ENCODE results near the gene RALGAPA1. TPM values are rescaled to one million over a fixed set of nuclear protein-coding genes. Genes with fewer than 3 reads are reported as not detected.

RALGAPA1 gene
- total RNA-seq, 1 donor from 2014 or later: 49.7 TPM

DNA sequence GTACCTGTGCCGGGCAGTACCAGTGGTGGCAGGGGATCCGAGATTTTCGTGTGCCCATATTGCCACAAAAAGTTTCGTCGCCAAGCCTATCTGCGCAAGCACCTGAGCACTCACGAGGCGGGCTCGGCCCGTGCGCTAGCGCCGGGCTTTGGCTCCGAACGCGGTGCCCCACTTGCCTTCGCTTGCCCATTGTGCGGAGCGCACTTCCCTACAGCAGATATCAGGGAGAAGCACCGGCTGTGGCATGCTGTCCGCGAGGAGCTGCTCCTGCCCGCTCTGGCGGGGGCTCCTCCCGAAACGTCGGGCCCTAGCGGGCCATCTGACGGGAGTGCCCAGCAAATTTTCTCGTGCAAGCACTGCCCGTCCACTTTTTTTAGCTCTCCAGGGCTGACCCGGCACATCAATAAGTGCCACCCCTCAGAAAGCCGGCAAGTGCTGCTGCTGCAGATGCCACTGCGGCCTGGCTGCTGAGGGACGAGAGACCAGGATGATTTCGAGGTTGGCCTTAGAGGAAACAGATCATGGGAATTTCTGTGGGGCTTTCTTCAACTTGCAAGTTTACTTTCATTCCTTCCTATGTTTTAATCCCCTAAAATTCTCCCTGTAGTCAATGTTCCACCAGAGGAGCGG, 273.5 kb downstream of the RALGAPA1 start:
- DNase-seq (ENCODE audit: low read depth): no peak

DNA sequence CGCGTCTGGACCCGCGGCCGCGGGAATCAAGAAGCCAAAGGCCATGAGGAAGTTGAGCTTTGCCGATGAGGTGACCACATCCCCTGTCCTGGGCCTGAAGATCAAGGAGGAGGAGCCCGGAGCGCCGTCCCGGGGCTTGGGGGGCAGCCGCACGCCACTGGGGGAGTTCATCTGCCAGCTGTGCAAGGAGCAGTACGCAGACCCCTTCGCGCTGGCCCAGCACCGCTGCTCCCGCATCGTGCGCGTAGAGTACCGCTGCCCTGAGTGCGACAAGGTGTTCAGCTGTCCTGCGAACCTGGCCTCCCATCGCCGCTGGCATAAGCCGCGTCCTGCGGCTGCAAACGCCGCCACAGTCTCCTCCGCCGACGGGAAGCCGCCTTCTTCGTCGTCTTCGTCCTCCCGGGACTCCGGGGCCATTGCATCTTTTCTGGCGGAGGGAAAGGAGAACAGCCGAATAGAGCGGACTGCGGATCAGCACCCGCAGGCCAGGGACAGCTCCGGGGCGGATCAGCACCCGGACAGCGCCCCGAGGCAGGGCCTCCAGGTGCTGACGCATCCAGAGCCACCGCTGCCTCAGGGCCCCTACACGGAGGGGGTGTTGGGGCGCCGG, 274.1 kb downstream of the RALGAPA1 start:
- peak; percentile 29 for DNase-seq (ENCODE audit: low read depth)

DNA sequence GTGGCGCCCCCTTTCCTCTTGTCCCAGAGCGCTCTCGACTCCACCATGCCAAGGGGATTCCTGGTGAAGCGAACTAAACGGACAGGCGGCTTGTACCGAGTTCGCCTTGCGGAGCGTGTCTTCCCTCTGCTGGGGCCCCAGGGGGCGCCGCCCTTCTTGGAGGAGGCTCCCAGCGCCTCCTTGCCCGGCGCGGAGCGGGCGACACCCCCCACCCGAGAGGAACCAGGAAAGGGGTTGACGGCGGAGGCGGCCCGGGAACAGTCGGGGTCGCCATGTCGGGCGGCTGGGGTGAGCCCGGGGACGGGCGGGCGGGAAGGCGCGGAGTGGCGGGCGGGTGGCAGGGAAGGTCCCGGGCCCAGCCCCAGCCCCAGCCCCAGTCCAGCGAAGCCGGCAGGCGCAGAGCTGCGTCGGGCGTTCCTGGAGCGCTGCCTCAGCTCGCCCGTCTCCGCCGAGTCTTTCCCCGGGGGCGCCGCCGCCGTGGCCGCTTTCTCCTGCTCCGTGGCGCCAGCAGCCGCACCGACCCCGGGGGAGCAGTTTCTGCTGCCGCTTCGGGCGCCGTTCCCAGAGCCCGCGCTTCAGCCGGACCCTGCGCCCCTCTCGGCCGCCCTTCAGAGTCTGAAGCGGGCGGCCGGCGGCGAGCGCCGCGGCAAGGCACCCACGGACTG, 274.8 kb downstream of the RALGAPA1 start:
- no peak for DNase-seq (ENCODE audit: low read depth)

DNA sequence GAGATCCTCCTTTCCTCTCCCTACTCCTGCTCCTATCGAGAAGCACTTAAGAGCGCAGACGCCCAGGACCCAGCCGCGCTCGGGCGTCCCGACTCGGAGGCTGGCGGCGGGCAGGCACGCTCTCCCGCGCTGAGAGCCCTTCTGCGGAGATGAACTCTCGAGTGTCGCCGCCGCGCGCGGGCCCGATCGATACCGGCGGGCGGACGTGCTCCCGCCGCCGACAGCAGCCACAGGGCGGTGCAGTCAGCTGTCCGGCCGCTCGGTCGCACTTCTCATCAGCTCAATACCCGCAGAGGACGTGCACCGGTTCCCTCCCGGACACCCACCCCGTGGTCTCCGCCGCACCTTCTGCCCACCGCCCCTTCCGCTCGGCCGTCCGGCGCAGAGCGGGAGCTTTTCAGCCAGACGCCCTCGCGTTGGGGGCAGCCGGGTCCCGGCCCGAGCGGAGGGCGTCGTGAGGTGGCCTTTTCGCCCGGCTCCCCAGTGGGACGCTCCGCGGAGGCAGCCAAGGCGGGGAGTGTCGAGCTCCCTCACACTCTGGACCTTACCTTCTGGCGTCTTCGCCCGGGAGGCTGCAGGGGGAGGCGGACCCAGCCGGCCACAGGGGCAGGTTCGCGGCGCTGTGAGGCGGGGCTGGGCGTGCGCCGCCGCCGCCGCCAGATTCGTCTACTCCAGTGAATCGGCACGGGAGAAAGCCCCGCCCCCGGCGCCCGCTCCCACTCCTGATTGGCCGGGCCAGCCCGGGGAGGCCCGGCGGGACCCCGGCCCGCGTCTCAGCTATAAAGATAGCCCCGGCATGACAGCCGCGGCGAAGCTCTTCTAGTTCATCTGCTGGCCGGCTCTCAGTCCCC, 275.5 kb downstream of the RALGAPA1 start, which contains the start of gene INSM2:
Gene INSM2 (plus strand): TSS at position 808 of the 851 bp plus-strand sequence. CDS start 89 bp downstream, outside the sequence.
- DNase-seq (ENCODE audit: low read depth): no peak

DNA sequence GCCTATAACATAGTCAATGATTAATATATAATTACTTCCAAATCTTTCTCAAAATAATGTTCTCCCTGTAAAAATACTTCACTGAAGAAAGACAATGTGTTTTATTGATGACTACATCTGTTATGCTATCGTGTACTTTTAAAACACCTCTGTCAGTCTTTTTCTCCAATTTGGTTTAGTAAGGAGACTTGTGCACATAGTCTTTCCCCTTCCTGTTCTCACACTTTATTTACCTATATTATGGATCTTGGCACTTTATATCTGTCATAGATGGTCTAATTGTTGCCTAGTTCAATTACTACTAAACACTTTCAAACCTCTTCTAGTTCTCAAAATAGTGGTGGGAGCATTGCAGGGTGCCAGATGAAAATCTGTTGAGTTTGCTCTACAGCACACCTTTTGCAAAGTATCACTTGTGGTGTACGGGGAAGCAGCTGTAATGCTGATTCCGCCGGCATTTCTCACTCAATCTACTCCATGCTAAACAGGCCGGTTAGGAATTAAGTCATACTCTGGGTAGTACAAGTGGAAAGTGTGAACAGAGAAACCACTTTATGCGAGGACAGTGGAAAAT, 276.2 kb downstream of the RALGAPA1 start:
- DNase-seq (ENCODE audit: low read depth): no peak

DNA sequence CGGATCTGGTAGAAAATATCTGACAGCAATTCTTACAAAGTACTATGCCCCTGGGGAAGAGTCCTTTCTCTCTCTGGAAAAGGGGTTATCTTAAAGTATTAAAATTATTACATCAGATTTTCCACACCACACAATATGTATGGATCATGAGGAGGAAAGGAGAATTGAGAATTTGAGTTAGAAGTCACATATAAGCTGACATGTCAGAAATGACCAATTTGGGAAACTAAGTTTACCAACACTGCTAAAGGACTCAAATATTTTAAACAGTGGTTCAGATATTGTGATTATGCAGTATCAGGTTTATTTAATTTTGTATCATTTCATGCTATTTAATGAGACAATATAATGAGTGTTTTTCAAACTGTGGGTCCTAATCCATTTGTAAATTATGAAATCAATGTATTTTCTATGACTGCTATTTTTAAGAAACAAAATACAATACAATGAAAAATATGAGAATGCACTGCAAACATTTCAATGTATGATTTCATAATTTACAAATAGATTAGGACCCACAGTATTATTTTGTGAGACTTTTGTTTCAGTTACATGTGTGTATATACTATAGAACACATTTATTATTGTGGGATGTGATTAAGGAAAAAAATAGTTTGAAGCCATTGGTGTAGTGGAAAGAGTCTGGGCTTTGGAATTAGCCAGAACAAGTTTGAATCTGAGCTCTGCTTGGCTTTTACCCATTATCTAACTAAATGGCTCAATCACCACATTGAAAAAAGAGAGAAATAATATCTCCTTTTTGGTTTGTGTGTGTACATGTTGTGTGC, 276.9 kb downstream of the RALGAPA1 start:
- DNase-seq (ENCODE audit: low read depth): no peak

DNA sequence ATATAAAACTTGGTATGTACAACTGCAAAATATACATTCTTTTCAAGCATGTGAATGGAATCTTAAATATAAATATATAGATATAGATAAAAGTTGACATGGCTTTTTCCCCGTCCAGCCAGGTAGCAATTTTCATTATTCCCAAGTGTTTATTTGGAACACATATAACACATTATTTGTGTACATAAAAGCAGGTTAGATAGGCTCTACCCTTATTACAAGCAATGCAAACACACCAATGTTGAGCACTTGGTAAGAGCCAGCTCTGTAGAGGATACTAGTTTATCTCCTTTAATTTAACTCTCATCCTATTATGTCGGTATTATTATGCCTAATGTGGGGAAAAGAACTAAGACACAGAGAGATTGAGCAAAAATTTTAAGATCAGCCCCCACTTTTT, 282.1 kb downstream of the RALGAPA1 start:
- no peak for DNase-seq (ENCODE audit: low read depth)

DNA sequence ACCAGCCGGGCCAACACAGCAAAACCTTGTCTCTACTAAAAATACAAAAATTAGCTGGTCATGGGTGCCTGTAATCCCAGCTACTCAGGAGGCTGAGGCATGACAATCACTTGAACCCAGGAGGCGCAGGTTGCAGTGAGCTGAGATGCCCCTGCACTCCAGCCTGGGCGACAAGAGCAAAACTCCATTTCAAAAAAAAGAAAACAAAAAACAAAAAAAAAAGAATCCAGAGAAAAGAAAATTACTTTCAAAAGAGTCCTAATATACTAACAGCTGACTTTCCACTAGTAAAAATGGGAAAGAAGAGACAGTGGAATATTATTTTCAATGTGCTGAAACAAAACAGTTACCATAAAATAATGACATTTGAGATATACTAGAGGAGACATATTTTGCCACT, 283.4 kb downstream of the RALGAPA1 start:
- no peak for DNase-seq (ENCODE audit: low read depth)

DNA sequence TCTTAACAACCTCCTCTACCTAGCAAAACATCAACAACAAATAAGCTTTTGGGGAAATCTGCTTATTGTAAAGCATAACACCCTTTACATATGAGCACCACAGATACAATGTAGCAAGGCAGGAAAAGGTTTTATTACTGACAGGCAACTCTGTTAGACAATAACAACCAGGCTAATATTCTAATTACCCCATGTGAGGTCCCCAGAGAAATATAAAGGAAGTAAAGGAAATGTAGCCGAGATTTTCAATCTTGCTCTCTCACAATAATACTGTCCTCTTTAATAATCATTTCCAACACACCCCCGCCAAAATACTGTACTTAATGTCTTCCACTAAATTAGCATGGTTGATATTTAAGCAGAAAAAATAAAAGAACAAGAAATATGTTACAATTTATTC, 289.1 kb downstream of the RALGAPA1 start:
- DNase-seq (ENCODE audit: low read depth): no peak

DNA sequence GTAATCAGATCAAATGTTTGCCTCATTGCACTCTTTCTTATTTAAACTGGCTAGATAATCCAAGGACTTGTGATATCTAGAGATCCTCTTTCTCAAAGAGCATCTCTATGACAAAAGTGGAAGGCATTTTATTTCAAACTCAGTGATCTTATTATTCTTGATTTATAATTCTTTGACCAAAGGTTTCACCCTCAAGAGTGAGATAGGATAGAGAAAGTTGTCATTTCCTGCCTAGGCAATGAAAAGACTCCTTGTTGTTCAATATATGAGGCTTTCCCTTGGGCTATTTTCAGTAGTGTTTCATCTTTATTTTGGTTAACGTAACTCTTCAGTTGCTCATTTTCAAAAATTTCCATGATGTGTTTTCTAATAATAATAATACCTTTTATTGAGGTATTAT, 293.2 kb downstream of the RALGAPA1 start:
- no peak for DNase-seq (ENCODE audit: low read depth)

DNA sequence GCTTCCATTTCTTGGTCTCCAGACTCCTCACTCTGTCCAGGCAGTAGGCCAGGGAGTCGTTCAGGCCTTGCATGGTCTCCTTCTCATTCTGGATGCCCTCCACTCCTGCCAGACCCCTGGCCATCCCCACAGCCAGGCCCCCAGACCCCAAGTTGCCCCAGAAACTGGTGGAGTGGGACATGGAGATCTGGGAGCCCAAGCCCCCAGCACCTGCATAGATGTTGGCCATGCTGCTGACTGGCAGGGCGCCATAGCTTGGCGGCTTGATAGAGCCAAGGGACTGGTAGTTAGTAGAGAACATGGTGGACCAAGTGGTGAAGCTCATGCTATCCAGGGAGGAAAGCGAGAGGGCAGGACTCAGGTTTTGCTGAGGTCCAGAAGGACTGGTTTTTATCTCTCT, 296.3 kb downstream of the RALGAPA1 start:
- no peak for DNase-seq (ENCODE audit: low read depth)

DNA sequence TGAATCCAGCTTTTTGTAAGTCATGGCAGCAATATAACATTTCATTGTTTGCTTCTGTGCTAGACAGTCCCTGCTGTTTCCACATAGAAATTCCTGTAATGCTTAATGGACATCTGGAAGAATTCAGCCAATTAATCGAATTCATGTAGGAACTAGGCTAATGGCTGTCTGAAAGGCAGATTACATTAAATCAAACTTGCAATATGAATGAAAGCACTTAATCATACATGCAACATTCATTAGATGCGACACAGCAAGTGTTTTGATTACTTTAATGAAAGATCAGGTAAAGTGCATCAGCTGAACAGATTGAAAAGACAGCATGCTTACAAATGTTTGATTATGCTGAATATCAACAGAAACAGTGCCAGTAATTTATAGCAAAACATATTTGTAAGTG, 299.2 kb downstream of the RALGAPA1 start:
- no peak for DNase-seq (ENCODE audit: low read depth)

DNA sequence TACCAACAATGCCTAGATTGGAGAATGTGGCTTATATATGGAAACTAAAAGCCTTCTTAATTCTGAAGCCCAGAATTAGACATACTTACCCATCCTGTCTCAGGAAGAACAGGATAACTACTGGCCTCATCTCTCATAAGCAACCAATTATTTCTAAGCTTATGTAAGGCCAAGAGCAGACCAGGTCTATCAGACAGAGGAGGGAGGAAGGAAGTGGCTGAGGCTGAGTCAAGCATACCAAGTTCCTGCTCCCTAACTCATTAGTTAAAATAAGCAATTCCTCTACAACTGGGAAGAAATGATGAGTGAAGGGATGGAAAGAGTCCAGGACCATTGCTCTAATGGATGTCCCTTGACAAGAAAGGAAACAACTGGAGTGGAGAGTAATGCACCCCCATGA, 302.2 kb downstream of the RALGAPA1 start:
- DNase-seq (ENCODE audit: low read depth): peak; percentile 2

DNA sequence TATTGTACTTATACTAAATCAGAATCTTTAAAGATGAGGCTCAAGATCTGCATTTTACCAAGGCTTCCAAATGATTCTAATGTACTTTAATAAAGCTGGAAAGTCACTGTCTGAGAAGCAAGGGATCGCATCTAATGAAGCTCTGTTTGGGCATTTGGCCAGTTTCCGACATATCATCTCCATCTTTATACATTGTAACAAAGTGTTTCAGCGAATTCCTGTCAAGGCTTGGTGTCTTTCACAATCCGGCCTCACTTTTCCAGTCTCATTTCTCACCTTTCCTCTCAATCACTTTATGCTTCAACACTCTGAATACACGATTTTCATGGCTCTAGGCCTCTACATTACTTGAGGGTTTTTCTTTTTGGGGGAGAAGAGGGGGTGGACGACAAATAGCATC, 302.6 kb downstream of the RALGAPA1 start:
- DNase-seq (ENCODE audit: low read depth): no peak

DNA sequence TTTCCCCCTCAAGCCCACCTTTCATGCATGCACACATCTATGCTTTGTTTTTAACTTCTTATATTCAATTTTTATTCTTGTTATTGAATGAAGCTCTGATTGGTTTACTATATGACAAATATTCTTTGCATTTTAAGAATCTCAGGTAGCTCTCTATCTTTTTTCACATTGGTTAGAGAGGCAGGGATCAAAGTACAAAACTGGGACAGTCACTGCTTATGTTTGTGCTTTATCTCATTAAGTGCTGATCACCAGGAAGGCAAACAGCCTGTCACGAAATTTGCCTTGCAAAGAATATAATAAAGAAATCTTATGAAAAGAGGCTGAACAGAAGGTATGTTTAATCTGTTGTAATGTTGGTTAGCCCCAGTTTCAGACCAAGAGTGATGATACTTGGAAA, 304.8 kb downstream of the RALGAPA1 start:
- DNase-seq (ENCODE audit: low read depth): no peak

DNA sequence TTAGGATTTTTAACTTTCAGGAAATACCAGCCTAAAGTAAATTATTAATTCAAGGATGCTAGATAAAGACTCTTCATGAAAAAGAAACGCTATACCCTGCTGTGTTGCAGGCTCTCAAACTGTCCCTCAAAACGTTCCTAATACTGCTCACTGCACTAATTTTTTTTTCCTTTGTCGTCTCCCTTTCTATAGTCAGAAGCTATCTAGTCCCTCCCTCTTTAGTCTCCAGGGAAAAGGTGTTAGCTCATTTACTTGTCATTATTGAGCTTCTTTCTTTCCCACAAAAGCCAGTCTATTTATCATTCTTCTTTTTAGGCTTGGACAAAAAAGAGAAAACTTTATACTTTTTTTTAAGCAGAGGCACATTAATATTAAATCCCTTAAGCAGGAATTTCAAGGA, 305.4 kb downstream of the RALGAPA1 start:
- no peak for DNase-seq (ENCODE audit: low read depth)

DNA sequence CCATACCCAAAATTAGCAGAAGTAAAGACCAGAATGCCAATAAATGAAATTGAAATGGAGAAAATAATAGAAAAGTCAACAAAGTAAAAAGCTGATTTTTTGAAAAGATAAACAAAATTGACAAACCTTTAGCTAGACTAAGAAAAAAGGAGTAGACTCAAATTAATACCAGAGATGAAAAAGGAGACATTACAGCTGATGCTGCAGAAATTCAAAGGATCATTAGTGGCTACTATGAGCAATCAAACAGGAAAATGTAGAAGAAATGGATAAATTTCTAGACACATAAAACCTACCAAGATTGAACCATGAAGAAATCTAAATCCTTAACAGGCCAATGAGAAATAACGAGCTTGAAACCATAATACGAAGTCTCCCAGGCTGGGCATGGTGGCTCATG, 309.9 kb downstream of the RALGAPA1 start:
- DNase-seq (ENCODE audit: low read depth): no peak

DNA sequence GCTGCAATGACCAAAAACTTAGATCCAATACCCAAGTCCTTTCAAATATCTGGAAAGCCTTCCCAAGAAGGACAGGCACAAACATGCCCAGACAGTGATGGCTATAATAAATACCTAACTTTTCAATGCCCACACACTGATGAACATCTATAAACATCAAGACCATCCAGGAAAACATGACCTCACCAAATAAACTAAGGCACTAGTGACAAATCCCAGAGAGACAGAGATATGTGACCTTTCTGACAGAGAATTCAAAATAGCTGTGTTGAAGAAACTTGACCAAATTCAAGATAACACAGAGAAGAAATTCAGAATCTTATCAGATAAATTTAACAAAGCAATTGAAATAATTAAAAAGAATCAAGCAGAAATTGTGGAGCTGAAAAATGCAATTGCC, 313.8 kb downstream of the RALGAPA1 start:
- no peak for DNase-seq (ENCODE audit: low read depth)

DNA sequence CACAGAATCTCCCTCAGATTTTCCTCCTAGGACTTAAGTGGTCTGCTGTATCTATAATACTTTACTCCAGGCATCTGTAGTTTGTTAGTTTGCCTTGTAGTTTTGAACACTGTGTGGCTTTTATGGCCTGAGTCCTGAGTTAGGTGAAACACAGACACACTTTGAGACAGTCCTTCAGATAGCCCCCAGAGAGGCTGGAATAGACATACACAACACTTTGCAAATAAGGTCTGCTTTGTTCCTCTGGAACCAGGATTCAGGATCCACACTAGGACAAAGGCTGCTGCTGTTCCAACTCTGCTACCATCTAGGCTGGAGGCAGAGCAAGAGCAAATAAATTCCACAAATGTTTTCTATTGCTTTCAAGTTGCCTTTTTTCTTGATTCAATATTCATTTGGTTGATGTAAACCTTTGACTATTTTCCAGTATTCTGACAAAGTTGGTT, 316.5 kb downstream of the RALGAPA1 start:
- no peak for DNase-seq (ENCODE audit: low read depth)
